ENCODE results near the gene CDX2.

DNA sequence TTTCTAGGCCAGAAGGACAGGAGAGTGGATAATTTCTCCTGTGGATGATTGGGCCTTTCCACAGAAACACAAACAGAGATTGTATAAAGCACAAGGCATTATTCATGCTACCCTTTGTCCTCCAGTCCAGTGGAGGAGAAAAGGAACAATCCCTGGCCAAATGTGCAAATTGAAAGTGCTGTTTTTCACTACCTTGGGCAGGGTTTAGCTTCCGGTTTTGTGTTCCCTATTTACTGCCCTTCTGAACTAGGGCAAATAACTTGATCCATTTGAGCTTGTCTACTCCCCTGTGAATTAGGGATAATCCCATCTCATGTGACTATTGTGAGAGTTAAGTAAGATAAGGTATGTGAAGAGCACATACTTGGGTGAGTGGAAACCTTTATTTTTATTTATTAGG is 36.0 kb downstream of the CDX2 start:
- TF ChIP-seq, protein P1, sequence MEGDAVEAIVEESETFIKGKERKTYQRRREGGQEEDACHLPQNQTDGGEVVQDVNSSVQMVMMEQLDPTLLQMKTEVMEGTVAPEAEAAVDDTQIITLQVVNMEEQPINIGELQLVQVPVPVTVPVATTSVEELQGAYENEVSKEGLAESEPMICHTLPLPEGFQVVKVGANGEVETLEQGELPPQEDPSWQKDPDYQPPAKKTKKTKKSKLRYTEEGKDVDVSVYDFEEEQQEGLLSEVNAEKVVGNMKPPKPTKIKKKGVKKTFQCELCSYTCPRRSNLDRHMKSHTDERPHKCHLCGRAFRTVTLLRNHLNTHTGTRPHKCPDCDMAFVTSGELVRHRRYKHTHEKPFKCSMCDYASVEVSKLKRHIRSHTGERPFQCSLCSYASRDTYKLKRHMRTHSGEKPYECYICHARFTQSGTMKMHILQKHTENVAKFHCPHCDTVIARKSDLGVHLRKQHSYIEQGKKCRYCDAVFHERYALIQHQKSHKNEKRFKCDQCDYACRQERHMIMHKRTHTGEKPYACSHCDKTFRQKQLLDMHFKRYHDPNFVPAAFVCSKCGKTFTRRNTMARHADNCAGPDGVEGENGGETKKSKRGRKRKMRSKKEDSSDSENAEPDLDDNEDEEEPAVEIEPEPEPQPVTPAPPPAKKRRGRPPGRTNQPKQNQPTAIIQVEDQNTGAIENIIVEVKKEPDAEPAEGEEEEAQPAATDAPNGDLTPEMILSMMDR (IDR thresholded peaks at IDR 0.05), result no peak
- TF ChIP-seq POLR2A (IDR thresholded peaks at IDR 0.05), result no peak

Measured in lower leg skin (tissue), 3 donors.